Activated CD8-positive, alpha-beta memory T cell treated with anti-CD3 and anti-CD28 coated beads, Interleukin-2, amount 50 U/mL, for 48 hours (primary cell): ENCODE measurements around the gene MGAT3.
"Not testable (repeated sequence)": the region's sequence is repeated elsewhere in the genome, so short reads cannot be mapped to it uniquely, and the experiment has no call there.

Experiments used
- DNase-seq: peaks from one replicate; pipeline ENCODE4 v3.0.0-alpha.2; 2020

MGAT3 gene

GRCh38 chr22:39494471-39495120 lies 37.8 kb downstream of the MGAT3 start:
- DNase-seq: no peak

GRCh38 chr22:39496131-39496838 lies 39.5 kb downstream of the MGAT3 start:
- peak; percentile 74 for DNase-seq

GRCh38 chr22:39497429-39497828 lies 40.6 kb downstream of the MGAT3 start:
- no peak for DNase-seq

- DNase-seq: no peak
Observed at GRCh38 chr22:39498368-39498767, 41.6 kb downstream of the MGAT3 start.

GRCh38 chr22:39498802-39499201 lies 42.0 kb downstream of the MGAT3 start:
- DNase-seq: no peak

- no peak for DNase-seq
Observed at GRCh38 chr22:39500101-39500500, 43.3 kb downstream of the MGAT3 start.

GRCh38 chr22:39501644-39502108 lies 44.9 kb downstream of the MGAT3 start:
- no peak for DNase-seq

- DNase-seq: peak; percentile 96
Observed at GRCh38 chr22:39502109-39502788, 45.4 kb downstream of the MGAT3 start, which contains the start of gene MIEF1. Gene MIEF1, plus strand, starts transcription at chr22:39502290. Its CDS starts 9,005 bp downstream, at chr22:39511295.

GRCh38 chr22:39502789-39503409 lies 46.1 kb downstream of the MGAT3 start:
- no peak for DNase-seq

GRCh38 chr22:39503630-39504029 lies 46.8 kb downstream of the MGAT3 start:
- DNase-seq: no peak

- no peak for DNase-seq
Observed at GRCh38 chr22:39504071-39504470, 47.3 kb downstream of the MGAT3 start.

GRCh38 chr22:39507021-39507420 lies 50.2 kb downstream of the MGAT3 start:
- DNase-seq: not testable (repeated sequence)

- DNase-seq: no peak
Observed at GRCh38 chr22:39508393-39508792, 51.6 kb downstream of the MGAT3 start.

- no peak for DNase-seq
Observed at GRCh38 chr22:39510529-39511149, 53.8 kb downstream of the MGAT3 start.

- no peak for DNase-seq
Observed at GRCh38 chr22:39511226-39511625, 54.4 kb downstream of the MGAT3 start.

GRCh38 chr22:39512026-39512425 lies 55.2 kb downstream of the MGAT3 start:
- DNase-seq: no peak

- DNase-seq: no peak
Observed at GRCh38 chr22:39513791-39514190, 57.0 kb downstream of the MGAT3 start.

GRCh38 chr22:39514373-39514973 lies 57.7 kb downstream of the MGAT3 start:
- peak; percentile 71 for DNase-seq

GRCh38 chr22:39515266-39516050 lies 58.6 kb downstream of the MGAT3 start:
- no peak for DNase-seq

GRCh38 chr22:39517470-39517869 lies 60.7 kb downstream of the MGAT3 start:
- no peak for DNase-seq

- no peak for DNase-seq
Observed at GRCh38 chr22:39518144-39518786, 61.5 kb downstream of the MGAT3 start.
